ENCODE data around the gene FBXO2. TPM values are rescaled to one million over a fixed set of nuclear protein-coding genes. Genes with fewer than 3 reads are reported as not detected.

The FBXO2 gene
- total and polyA plus RNA-seq, 9 of the 15 experiments (the other 6 are each of a cell fraction or from before 2014, with no cell fraction given): 0.04 to 1.9 (median 0.27) TPM

DNA sequence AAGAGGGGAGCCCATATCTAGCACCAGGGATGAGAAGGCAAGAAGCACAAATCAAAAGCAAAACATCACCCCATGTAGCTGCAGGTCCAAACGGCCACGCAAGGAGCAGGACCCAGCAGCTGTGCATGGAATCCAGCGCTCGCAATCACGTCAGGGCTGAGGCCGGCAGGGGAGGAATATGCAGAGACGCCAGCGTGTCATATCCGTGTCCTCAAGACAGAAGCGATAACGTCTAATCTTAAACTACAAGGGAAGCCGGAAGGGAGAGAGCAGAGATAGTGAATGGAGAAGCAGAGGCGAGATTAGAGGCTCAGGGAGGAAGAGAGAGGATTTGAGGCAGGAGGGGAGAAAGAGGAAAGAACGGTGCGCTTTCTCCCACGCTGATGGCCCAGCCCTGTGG is 39.1 kb downstream of the FBXO2 start (continued):
- TF ChIP-seq CBFA2T2 (conservative IDR thresholded peaks at IDR 0.05) (peak; percentile 73), ZSCAN29 (IDR thresholded peaks at IDR 0.05) (no peak), KLF16 (IDR thresholded peaks at IDR 0.05) (peak; percentile 75; the same call in 1 of the 2 replicates), ZFP30 (CRISPR knock-in tag; IDR thresholded peaks at IDR 0.05; ENCODE audit: borderline replicate concordance) (no peak), RFX7 (CRISPR knock-in tag; IDR thresholded peaks at IDR 0.05) (no peak), NFIC (IDR thresholded peaks at IDR 0.05) (peak; percentile 33), TAL1 (IDR thresholded peaks at IDR 0.05) (peak; percentile 71), ZKSCAN3 (CRISPR knock-in tag; IDR thresholded peaks at IDR 0.05) (no peak), ZNF347 (CRISPR knock-in tag; IDR thresholded peaks at IDR 0.05; ENCODE audit: low read depth) (no peak), CHD4 (IDR thresholded peaks at IDR 0.05; ENCODE audit: insufficient read depth, insufficient replicate concordance, low read depth, low read length, poor library complexity, severe bottlenecking) (no peak), SMARCC2 (IDR thresholded peaks at IDR 0.05; ENCODE audit: low read depth) (no peak), NCOR1 (IDR thresholded peaks at IDR 0.05) (no peak; the same call in 1 of the 2 replicates), TRIM24 (IDR thresholded peaks at IDR 0.05) (peak in 1 of 2 experiments; percentile 55; a peak in 3 of 4 replicates), PHTF2 (CRISPR knock-in tag; IDR thresholded peaks at IDR 0.05) (no peak), ZC3H11A (IDR thresholded peaks at IDR 0.05; ENCODE audit: low read depth, low read length) (no peak), ZNF77 (CRISPR knock-in tag; IDR thresholded peaks at IDR 0.05) (no peak), ARID1B (IDR thresholded peaks at IDR 0.05) (peak; percentile 87), DIDO1 (tag; IDR thresholded peaks at IDR 0.05; ENCODE audit: low read depth) (0 out of 2 replicates have a peak, but pooled peaks have one; percentile 55), RAD51 (IDR thresholded peaks at IDR 0.05; ENCODE audit: borderline replicate concordance, low read depth) (no peak), GATAD2A (IDR thresholded peaks at IDR 0.05) (no peak), ELF1 (tag; IDR thresholded peaks at IDR 0.05) (peak; percentile 59; the same call in 1 of the 2 replicates), ZNF184 (CRISPR knock-in tag; IDR thresholded peaks at IDR 0.05) (no peak)
- TF ChIP-seq, protein P1, sequence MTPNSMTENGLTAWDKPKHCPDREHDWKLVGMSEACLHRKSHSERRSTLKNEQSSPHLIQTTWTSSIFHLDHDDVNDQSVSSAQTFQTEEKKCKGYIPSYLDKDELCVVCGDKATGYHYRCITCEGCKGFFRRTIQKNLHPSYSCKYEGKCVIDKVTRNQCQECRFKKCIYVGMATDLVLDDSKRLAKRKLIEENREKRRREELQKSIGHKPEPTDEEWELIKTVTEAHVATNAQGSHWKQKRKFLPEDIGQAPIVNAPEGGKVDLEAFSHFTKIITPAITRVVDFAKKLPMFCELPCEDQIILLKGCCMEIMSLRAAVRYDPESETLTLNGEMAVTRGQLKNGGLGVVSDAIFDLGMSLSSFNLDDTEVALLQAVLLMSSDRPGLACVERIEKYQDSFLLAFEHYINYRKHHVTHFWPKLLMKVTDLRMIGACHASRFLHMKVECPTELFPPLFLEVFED (CRISPR knock-in tag; conservative IDR thresholded peaks at IDR 0.05): no peak
- TF ChIP-seq, protein P2, sequence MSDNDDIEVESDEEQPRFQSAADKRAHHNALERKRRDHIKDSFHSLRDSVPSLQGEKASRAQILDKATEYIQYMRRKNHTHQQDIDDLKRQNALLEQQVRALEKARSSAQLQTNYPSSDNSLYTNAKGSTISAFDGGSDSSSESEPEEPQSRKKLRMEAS (CRISPR knock-in tag; IDR thresholded peaks at IDR 0.05): no peak
- TF ChIP-seq, protein P3, sequence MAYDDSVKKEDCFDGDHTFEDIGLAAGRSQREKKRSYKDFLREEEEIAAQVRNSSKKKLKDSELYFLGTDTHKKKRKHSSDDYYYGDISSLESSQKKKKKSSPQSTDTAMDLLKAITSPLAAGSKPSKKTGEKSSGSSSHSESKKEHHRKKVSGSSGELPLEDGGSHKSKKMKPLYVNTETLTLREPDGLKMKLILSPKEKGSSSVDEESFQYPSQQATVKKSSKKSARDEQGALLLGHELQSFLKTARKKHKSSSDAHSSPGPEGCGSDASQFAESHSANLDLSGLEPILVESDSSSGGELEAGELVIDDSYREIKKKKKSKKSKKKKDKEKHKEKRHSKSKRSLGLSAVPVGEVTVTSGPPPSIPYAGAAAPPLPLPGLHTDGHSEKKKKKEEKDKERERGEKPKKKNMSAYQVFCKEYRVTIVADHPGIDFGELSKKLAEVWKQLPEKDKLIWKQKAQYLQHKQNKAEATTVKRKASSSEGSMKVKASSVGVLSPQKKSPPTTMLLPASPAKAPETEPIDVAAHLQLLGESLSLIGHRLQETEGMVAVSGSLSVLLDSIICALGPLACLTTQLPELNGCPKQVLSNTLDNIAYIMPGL (CRISPR knock-in tag; IDR thresholded peaks at IDR 0.05): no peak
- TF ChIP-seq, protein P4, sequence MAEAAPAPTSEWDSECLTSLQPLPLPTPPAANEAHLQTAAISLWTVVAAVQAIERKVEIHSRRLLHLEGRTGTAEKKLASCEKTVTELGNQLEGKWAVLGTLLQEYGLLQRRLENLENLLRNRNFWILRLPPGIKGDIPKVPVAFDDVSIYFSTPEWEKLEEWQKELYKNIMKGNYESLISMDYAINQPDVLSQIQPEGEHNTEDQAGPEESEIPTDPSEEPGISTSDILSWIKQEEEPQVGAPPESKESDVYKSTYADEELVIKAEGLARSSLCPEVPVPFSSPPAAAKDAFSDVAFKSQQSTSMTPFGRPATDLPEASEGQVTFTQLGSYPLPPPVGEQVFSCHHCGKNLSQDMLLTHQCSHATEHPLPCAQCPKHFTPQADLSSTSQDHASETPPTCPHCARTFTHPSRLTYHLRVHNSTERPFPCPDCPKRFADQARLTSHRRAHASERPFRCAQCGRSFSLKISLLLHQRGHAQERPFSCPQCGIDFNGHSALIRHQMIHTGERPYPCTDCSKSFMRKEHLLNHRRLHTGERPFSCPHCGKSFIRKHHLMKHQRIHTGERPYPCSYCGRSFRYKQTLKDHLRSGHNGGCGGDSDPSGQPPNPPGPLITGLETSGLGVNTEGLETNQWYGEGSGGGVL (CRISPR knock-in tag; IDR thresholded peaks at IDR 0.05): no peak
- TF ChIP-seq, protein P5, sequence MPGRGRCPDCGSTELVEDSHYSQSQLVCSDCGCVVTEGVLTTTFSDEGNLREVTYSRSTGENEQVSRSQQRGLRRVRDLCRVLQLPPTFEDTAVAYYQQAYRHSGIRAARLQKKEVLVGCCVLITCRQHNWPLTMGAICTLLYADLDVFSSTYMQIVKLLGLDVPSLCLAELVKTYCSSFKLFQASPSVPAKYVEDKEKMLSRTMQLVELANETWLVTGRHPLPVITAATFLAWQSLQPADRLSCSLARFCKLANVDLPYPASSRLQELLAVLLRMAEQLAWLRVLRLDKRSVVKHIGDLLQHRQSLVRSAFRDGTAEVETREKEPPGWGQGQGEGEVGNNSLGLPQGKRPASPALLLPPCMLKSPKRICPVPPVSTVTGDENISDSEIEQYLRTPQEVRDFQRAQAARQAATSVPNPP (IDR thresholded peaks at IDR 0.05; ENCODE audit: borderline replicate concordance, insufficient read depth, insufficient read length): no peak

All from K562 (cell line).